GM23338 (cell line): Measurements from ENCODE around the gene SRP14. TPM values are rescaled to one million over a fixed set of nuclear protein-coding genes. Genes with fewer than 3 reads are reported as not detected.
A peak's percentile ranks its signal among the peaks of the same experiment; 100 is the strongest.

Experiments
- ATAC-seq: fragments of 200-7000 bp; cut with Tn5 transposase; 3 replicates; pipeline ENCODE4 v1.9.1; 2020
- DNase-seq: peaks from one replicate; pipeline ENCODE4 v3.0.0-alpha.2; 2015; ENCODE audit warnings: low spot score
- H2AFZ ChIP-seq: fragments of 200-600 bp; sonication (generic); 2 replicates; pipeline ENCODE4 v1.8.0; 2016; ENCODE audit warnings: antibody characterized with exemption, mild to moderate bottlenecking, moderate library complexity
- H3F3A ChIP-seq: fragments of 200-600 bp; sonication (generic); replicated peaks from 2 replicates; pipeline ENCODE4 v1.8.0; 2017; ENCODE audit warnings: antibody characterized with exemption, mixed run types, low read depth
- H3K27ac ChIP-seq: fragments of 200-600 bp; sonication (generic); 2 replicates; pipeline ENCODE4 v1.6.1; 2016; ENCODE audit warnings: low read depth
- H3K27me3 ChIP-seq: fragments of 200-600 bp; sonication (generic); 2 replicates; pipeline ENCODE4 v1.8.0; 2016; ENCODE audit warnings: mild to moderate bottlenecking, mixed run types, moderate library complexity; ENCODE audit not compliant: insufficient read depth
- H3K36me3 ChIP-seq: fragments of 200-600 bp; sonication (generic); 2 replicates; pipeline ENCODE4 v1.8.0; 2016; ENCODE audit warnings: mild to moderate bottlenecking; ENCODE audit not compliant: insufficient read depth
- H3K4me1 ChIP-seq: fragments of 200-600 bp; sonication (generic); 2 replicates; pipeline ENCODE4 v1.8.0; 2016; ENCODE audit warnings: mild to moderate bottlenecking, moderate library complexity; ENCODE audit not compliant: insufficient read depth
- H3K4me2 ChIP-seq: fragments of 200-600 bp; sonication (generic); 2 replicates; pipeline ENCODE4 v1.7.1; 2017; ENCODE audit warnings: mixed run types
- H3K4me3 ChIP-seq: fragments of 200-600 bp; sonication (generic); 2 replicates; pipeline ENCODE4 v1.6.1; 2016; ENCODE audit warnings: mixed run types
- H3K79me2 ChIP-seq: fragments of 200-600 bp; sonication (generic); replicated peaks from 2 replicates; pipeline ENCODE4 v1.8.0; 2017; ENCODE audit warnings: mild to moderate bottlenecking; ENCODE audit not compliant: insufficient read depth
- H3K9me2 ChIP-seq: fragments of 200-600 bp; sonication (generic); 2 replicates; pipeline ENCODE4 v1.8.0; 2017; ENCODE audit not compliant: insufficient read depth
- H4K20me1 ChIP-seq: fragments of 200-600 bp; sonication (generic); replicated peaks from 2 replicates; pipeline ENCODE4 v1.8.0; 2017; ENCODE audit warnings: mild to moderate bottlenecking; ENCODE audit not compliant: insufficient read depth
- H3K27ac Mint-ChIP-seq: 2 replicates; pipeline ENCODE4 v1.8.0; 2020; ENCODE audit warnings: inconsistent platforms, mild to moderate bottlenecking, moderate library complexity, mixed read lengths
- H3K27me3 Mint-ChIP-seq: 3 replicates; pipeline ENCODE4 v1.8.0; 2022; ENCODE audit warnings: low read depth, mild to moderate bottlenecking, moderate library complexity, mixed read lengths, inconsistent platforms; ENCODE audit not compliant: insufficient read depth, poor library complexity
- H3K36me3 Mint-ChIP-seq: 3 replicates; pipeline ENCODE4 v1.8.0; 2021; ENCODE audit warnings: low read depth, mild to moderate bottlenecking, inconsistent platforms, moderate library complexity, mixed read lengths
- H3K4me1 Mint-ChIP-seq: 3 replicates; pipeline ENCODE4 v1.8.0; 2020; ENCODE audit warnings: mild to moderate bottlenecking, inconsistent platforms, mixed read lengths
- H3K4me3 Mint-ChIP-seq: 3 replicates; pipeline ENCODE4 v1.8.0; 2021; ENCODE audit warnings: moderate library complexity, mild to moderate bottlenecking, inconsistent platforms, mixed read lengths
- H3K9me3 Mint-ChIP-seq: 3 replicates; pipeline ENCODE4 v1.8.0; 2020; ENCODE audit warnings: moderate library complexity, mild to moderate bottlenecking, inconsistent platforms, mixed read lengths
- CREB1 ChIP-seq: fragments of 250-450 bp; sonication (Bioruptor Pico); IDR thresholded peaks from 2 replicates; pipeline ENCODE4 v1.5.0; 2020; ENCODE audit warnings: low read depth, mild to moderate bottlenecking, moderate library complexity
- CTCF ChIP-seq, 2 experiments: fragments of 200-600 bp in 1 of 2; sonication (generic) in 1 of 2; conservative IDR thresholded peaks; 2 replicates each; pipeline versions ENCODE4 v1.5.1 to v1.6.1; 2016 to 2017; ENCODE audit warnings: antibody characterized with exemption in 2 of 2, low read depth in 2 of 2, mild to moderate bottlenecking in 2 of 2, moderate library complexity in 1 of 2
- ETS1 ChIP-seq: IDR thresholded peaks from 2 replicates; pipeline ENCODE4 v1.6.1; 2016; ENCODE audit warnings: antibody characterized with exemption
- EZH2 ChIP-seq: fragments of 200-600 bp; sonication (generic); IDR thresholded peaks from one replicate; pipeline ENCODE4 v1.8.0; 2017; ENCODE audit warnings: antibody characterized with exemption, mild to moderate bottlenecking, low read depth; ENCODE audit not compliant: unreplicated experiment
- EZH2phosphoT487 ChIP-seq: fragments of 200-600 bp; sonication (generic); IDR thresholded peaks from one replicate; pipeline ENCODE4 v1.8.1; 2018; ENCODE audit warnings: antibody characterized with exemption; ENCODE audit not compliant: unreplicated experiment
- JUNB ChIP-seq: IDR thresholded peaks from one replicate; pipeline ENCODE4 v1.6.1; 2016; ENCODE audit warnings: antibody characterized with exemption; ENCODE audit not compliant: unreplicated experiment
- NANOG ChIP-seq: IDR thresholded peaks from 2 replicates; pipeline ENCODE4 v1.6.1; 2016; ENCODE audit warnings: antibody characterized with exemption, borderline replicate concordance
- POLR2AphosphoS5 ChIP-seq: IDR thresholded peaks from 2 replicates; pipeline ENCODE4 v1.6.1; 2016; ENCODE audit warnings: antibody characterized with exemption, low read depth
- REST ChIP-seq: IDR thresholded peaks from one replicate; pipeline ENCODE4 v1.6.1; 2018; ENCODE audit warnings: antibody characterized with exemption; ENCODE audit not compliant: unreplicated experiment
- STAT1 ChIP-seq: IDR thresholded peaks from one replicate; pipeline ENCODE4 v1.6.1; 2016; ENCODE audit warnings: antibody characterized with exemption; ENCODE audit not compliant: unreplicated experiment
- ZNF114 ChIP-seq: fragments of 250-450 bp; sonication (Bioruptor Pico); IDR thresholded peaks from 2 replicates; pipeline ENCODE4 v1.5.0; 2020; ENCODE audit warnings: mild to moderate bottlenecking, moderate library complexity
- ZNF331 ChIP-seq: fragments of 250-450 bp; sonication (Bioruptor Pico); IDR thresholded peaks from 2 replicates; pipeline ENCODE4 v1.5.0; 2020; ENCODE audit warnings: low read depth, mild to moderate bottlenecking, moderate library complexity
- ZNF462 ChIP-seq: fragments of 250-450 bp; sonication (Bioruptor Pico); IDR thresholded peaks from 2 replicates; pipeline ENCODE4 v1.5.0; 2020; ENCODE audit warnings: mild to moderate bottlenecking, moderate library complexity
- polyA plus RNA-seq: library from polyadenylated mRNA; unstranded; fragments of >200 nt; fragmentation: Nextera tagmentation; extraction: Ambion mirVana; gene quantifications from 2 replicates; pipeline ENCODE4 v1.2.1, GENCODE V29; 2016
- total RNA-seq: library from RNA; depleted of rRNA; stranded (reverse); fragments of >200 nt; shearing (Covaris generic); gene quantifications from 2 replicates; pipeline ENCODE4 v1.2.3, GENCODE V29; 2014

SRP14 gene
- total and polyA plus RNA-seq, 2 experiments from 2014 or later: 249 to 1,412 TPM

- Histone ChIP-seq H3K9me2 (no peaks in the 10 kb centered on the region), H2AFZ (no peak overlapping the region), H3K4me3 (no peak overlapping the region), H3F3A (0 out of 2 replicates have a peak, but pooled peaks cover 6% of the 10 kb centered on the region), H3K27ac (0 out of 2 replicates have a peak overlapping the region, but pooled peaks have one; percentile 39), H3K4me2 (no peak overlapping the region), H3K79me2 (no peaks in the 10 kb centered on the region), H3K4me1 (peaks cover 11% of the 10 kb centered on the region), H3K36me3 (no peaks in the 10 kb centered on the region), H4K20me1 (no peaks in the 10 kb centered on the region), H3K27me3 (no peaks in the 10 kb centered on the region)
- no peak for TF ChIP-seq ZNF114
- TF ChIP-seq ZNF462 (CRISPR knock-in tag): no peak
- TF ChIP-seq POLR2AphosphoS5: no peak
- no peak for TF ChIP-seq EZH2
- no peak for TF ChIP-seq NANOG
- no peak for TF ChIP-seq CREB1 (CRISPR knock-in tag)
- TF ChIP-seq REST: no peak
- TF ChIP-seq ZNF331 (CRISPR knock-in tag): no peak
- no peak for TF ChIP-seq EZH2phosphoT487
- TF ChIP-seq ETS1: no peak
- TF ChIP-seq STAT1: no peak
- no peak for TF ChIP-seq CTCF (conservative IDR thresholded peaks at IDR 0.05; ENCODE audit: low read depth in 2 of 2)
- TF ChIP-seq JUNB: no peak
- no peaks in the 10 kb centered on the region for H3K9me3 Mint-ChIP-seq
- DNase-seq (no peak), ATAC-seq (no peak)
- no peak overlapping the region for H3K27ac Mint-ChIP-seq
- H3K4me3 Mint-ChIP-seq: no peak overlapping the region
- peaks cover 29% of the 10 kb centered on the region for H3K4me1 Mint-ChIP-seq
- no peaks in the 10 kb centered on the region; the same call in 2 of the 3 replicates for H3K36me3 Mint-ChIP-seq
- peaks cover 2% of the 10 kb centered on the region for H3K27me3 Mint-ChIP-seq
Measured at GRCh38 chr15:40066589-40066988, 27.6 kb upstream of the SRP14 start.
